Mammary epithelial cell (primary cell): ENCODE data around the gene PIK3IP1.

ENCODE experiments used
- CTCF ChIP-seq, 2 donors: IDR thresholded peaks in 1 of 2; conservative IDR thresholded peaks in 1 of 2; 2 replicates each; pipeline ENCODE4 v1.5.1; 2011 to 2012; ENCODE audit warnings: inconsistent platforms in 2 of 2, low read length in 2 of 2, mild to moderate bottlenecking in 2 of 2, control low read depth in 1 of 2, low read depth in 1 of 2; ENCODE audit not compliant: insufficient read depth in 1 of 2; ENCODE audit errors: extremely low read depth in 1 of 2
- EZH2 ChIP-seq: IDR thresholded peaks from 2 replicates; pipeline ENCODE4 v1.6.1; 2012; ENCODE audit warnings: low read length, inconsistent platforms, borderline replicate concordance

GRCh38 chr22:31340765-31341247, 48.5 kb upstream of the PIK3IP1 start:
- TF ChIP-seq CTCF (conservative IDR thresholded peaks at IDR 0.05 in 1 of 2, IDR thresholded peaks at IDR 0.05 in 1 of 2; ENCODE audit: extremely low read depth in 1 of 2, insufficient read depth in 1 of 2, low read depth in 1 of 2, low read length in 2 of 2) (no peak), EZH2 (no peak)
